Activated B cell treated with CpG ODN at 0.5 μM for 24 hours (primary cell): Measurements from ENCODE around the gene TAS1R3. TPM values are rescaled to one million over a fixed set of nuclear protein-coding genes. Genes with fewer than 3 reads are reported as not detected.

Experiments used
- ATAC-seq: fragments of 200-7000 bp; cut with Tn5 transposase; one replicate; pipeline ENCODE4 v1.10.0; 2021; ENCODE audit warnings: low read depth, mild to moderate bottlenecking, moderate library complexity
- CTCF ChIA-PET: fragments of 350-600 bp; sonication (Branson Sonifier 250); formaldehyde crosslinking; loops from one replicate; lab custom pipeline; 2021; ENCODE audit warnings: antibody characterized with exemption; lab: Charles Lee
- POLR2A ChIA-PET: fragments of 350-600 bp; sonication (Branson Sonifier 250); formaldehyde crosslinking; loops from one replicate; lab custom pipeline; 2021; ENCODE audit warnings: antibody characterized with exemption; lab: Charles Lee
- DNase-seq: peaks from one replicate; pipeline ENCODE4 v3.0.0; 2022
- H3K27ac Mint-ChIP-seq: one replicate; pipeline ENCODE4 v1.8.0; 2020; ENCODE audit warnings: mixed read lengths
- H3K27me3 Mint-ChIP-seq: one replicate; pipeline ENCODE4 v1.8.0; 2021; ENCODE audit warnings: mixed read lengths
- H3K36me3 Mint-ChIP-seq: one replicate; pipeline ENCODE4 v1.8.0; 2021; ENCODE audit warnings: low read depth, mixed read lengths
- H3K4me1 Mint-ChIP-seq: one replicate; pipeline ENCODE4 v1.8.0; 2021; ENCODE audit warnings: mixed read lengths
- H3K4me3 Mint-ChIP-seq: one replicate; pipeline ENCODE4 v1.8.0; 2020; ENCODE audit warnings: mild to moderate bottlenecking, mixed read lengths
- H3K9me3 Mint-ChIP-seq: one replicate; pipeline ENCODE4 v1.8.0; 2020; ENCODE audit warnings: mixed read lengths
- intact Hi-C: fragments of 100-400 bp; cut with micrococcal nuclease; formaldehyde crosslinking; loops from one replicate; pipeline ENCODE4 v1.15.1; 2024
- total RNA-seq: library from RNA; stranded (reverse); gene quantifications from 2 replicates; pipeline ENCODE4 v1.2.3, GENCODE V29; 2022
- TF ChIP-seq, protein P1 (sequence below): fragments of 200-600 bp; IDR thresholded peaks from one replicate; pipeline ENCODE4 v1.8.0; 2022; ENCODE audit warnings: antibody characterized with exemption, mild to moderate bottlenecking

Gene TAS1R3
- total RNA-seq, 1 donor from 2014 or later = 2.5 TPM

DNA sequence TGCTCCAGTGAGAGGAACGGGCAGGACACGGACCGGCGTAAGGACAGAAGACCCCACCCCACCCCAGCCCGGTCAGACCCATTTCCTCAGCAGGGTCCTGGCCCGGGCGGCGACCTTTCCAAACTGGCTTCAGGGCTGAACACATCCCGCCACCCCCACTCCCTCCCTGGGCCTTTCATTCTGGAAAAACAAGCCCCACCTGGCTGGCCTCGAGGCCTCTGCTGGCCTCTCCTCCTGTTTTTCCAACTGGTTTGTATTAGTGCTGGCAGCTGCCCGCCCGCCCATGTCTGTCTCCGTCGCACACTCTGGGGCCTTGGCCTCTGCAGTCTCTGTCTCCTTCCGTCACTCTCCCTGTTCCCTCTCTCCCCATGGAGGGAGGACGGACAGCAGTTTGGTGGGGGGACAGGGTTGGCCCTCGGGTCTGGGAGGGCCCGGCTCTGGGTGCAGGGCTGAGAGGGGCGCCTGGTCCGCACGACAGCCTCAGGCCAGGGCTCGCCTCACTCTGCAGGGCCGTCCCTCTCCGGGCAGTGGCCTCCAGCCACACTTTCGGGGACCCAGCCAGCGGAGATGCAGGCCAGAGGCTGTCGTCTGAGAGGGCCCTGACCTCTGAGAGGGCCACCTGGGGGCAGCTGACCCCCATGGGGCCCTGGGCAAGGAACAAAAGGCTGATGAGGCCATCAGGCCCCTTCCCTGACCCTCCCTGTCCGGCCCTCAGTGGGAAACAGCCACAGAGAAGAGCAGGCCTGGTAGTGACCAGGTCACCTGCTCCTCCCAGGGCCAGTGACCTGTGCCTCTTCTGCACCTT, 28.8 kb downstream of the TAS1R3 start:
- H3K4me1 Mint-ChIP-seq = peaks cover 4% of the 10 kb centered on the region
- intact Hi-C loops = no loop called here
- ATAC-seq (no peak), DNase-seq (no peak)
- H3K4me3 Mint-ChIP-seq = no peak overlapping the region
- no peaks in the 10 kb centered on the region for H3K36me3 Mint-ChIP-seq
- H3K27ac Mint-ChIP-seq = no peak overlapping the region
- no peaks in the 10 kb centered on the region for H3K9me3 Mint-ChIP-seq
- ChIA-PET POLR2A (interaction anchor here (1.1 kb wide), 1 partner anchor 15 kb away, joined by 4 read pairs; the partner anchor contains the start of gene AURKAIP1), CTCF (no interaction called here)
- peaks cover 18% of the 10 kb centered on the region for H3K27me3 Mint-ChIP-seq
- TF ChIP-seq, protein P1, sequence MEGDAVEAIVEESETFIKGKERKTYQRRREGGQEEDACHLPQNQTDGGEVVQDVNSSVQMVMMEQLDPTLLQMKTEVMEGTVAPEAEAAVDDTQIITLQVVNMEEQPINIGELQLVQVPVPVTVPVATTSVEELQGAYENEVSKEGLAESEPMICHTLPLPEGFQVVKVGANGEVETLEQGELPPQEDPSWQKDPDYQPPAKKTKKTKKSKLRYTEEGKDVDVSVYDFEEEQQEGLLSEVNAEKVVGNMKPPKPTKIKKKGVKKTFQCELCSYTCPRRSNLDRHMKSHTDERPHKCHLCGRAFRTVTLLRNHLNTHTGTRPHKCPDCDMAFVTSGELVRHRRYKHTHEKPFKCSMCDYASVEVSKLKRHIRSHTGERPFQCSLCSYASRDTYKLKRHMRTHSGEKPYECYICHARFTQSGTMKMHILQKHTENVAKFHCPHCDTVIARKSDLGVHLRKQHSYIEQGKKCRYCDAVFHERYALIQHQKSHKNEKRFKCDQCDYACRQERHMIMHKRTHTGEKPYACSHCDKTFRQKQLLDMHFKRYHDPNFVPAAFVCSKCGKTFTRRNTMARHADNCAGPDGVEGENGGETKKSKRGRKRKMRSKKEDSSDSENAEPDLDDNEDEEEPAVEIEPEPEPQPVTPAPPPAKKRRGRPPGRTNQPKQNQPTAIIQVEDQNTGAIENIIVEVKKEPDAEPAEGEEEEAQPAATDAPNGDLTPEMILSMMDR = no peak

DNA sequence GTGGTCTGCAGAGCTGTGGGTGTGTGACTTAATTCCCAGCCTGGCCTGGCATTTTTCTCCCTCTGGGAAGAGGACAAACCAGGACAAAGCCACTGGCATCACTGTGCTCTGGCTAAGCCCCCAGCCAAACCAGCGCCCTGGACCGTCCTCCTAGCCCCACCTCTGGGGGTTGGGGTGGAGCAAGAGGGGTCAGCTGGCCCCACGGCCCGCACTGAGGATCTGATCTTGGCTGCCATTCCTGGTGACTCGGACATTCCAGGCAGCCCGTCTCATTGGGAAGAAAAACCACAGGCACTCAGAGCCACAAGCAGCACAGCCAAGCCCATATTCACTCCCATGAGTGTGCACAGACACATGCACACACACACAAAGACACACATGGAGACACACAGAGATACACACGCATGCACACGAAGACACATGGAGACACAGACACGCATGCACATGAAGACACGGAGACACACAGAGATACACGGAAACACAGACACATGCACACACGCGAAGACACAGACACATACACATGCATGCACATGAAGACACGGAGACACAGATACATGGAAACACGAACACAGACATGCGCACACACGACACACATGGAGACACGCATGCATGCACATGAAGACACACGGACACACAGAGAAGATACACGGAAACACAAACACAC, 29.6 kb downstream of the TAS1R3 start:
- Mint-ChIP-seq H3K4me3 (no peak overlapping the region), H3K4me1 (peaks cover 4% of the 10 kb centered on the region), H3K9me3 (no peaks in the 10 kb centered on the region), H3K27me3 (peaks cover 18% of the 10 kb centered on the region), H3K36me3 (no peaks in the 10 kb centered on the region), H3K27ac (no peak overlapping the region)
- ChIA-PET CTCF (no interaction called here), POLR2A (no interaction called here)
- TF ChIP-seq, protein P1 = no peak
- DNase-seq (no peak), ATAC-seq (no peak)
- intact Hi-C loops = no loop called here

DNA sequence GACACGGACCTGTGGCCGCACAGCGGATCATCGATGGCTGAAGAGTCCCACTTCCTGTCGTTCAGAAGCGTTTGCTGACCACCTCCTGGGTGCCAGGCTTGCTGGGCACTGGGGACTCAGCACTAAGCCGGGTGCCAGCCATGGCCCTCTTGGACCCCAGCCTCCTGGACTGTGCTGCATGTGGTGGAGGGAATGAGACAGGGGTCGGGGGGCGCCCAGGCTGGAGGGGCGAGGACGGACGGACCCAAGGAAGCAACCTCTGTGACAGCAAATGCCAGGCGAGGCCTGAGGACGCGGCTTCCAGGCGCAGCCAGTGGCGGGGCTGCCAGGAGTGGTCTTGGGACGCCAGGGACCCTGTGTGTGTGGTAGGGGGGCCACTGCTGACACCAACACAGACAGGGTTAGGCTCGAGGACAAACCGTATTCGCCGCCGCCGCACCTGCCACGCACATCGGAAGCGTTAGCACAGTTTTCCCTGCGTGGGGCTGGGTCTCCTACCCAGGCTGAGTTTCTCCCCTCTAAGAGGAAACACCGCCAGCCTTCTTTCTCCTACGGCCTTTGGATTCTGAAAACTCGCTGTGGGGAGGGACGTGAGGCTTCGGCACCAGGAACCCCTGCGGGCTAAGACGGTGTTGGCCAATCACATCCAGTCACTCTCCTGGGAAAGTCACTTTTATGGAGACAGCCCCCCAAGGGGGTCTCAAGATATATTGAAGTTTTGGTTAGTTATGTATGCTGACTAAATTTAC, 30.3 kb downstream of the TAS1R3 start:
- TF ChIP-seq, protein P1 = no peak
- ATAC-seq (no peak), DNase-seq (no peak)
- Mint-ChIP-seq H3K27ac (no peak overlapping the region), H3K4me1 (peaks cover 4% of the 10 kb centered on the region), H3K4me3 (no peak overlapping the region), H3K27me3 (peaks cover 18% of the 10 kb centered on the region), H3K9me3 (no peaks in the 10 kb centered on the region), H3K36me3 (no peaks in the 10 kb centered on the region)
- CTCF ChIA-PET = no interaction called here
- intact Hi-C loops = no loop called here
- POLR2A ChIA-PET = no interaction called here

DNA sequence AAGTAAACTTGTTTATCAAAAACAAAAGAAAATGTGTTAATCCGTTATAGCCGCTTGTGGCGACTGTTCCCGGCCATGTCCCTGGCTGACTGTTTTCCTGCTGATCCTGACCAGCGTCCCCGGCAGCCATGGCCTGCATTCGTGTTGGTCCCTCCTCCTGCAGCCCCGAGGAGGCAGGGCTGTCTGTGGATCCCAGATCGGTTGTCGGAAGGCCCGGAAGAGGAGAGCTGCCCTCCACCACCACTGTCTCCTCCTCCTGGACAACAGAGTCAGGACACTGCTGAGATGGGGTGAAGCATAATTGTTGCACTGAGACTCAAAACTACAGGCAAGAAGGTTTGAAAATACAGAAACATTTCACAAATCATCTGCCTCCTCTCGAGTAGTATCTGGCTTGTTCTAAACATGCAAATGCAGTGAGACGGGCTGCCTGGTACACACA, 30.9 kb downstream of the TAS1R3 start:
- H3K27me3 Mint-ChIP-seq = peaks cover 16% of the 10 kb centered on the region
- POLR2A ChIA-PET = no interaction called here
- TF ChIP-seq, protein P1 = no peak
- CTCF ChIA-PET = no interaction called here
- intact Hi-C loops = no loop called here
- DNase-seq = no peak
- H3K27ac Mint-ChIP-seq = no peak overlapping the region
- no peaks in the 10 kb centered on the region for H3K36me3 Mint-ChIP-seq
- no peak for ATAC-seq
- H3K4me3 Mint-ChIP-seq = no peak overlapping the region
- H3K9me3 Mint-ChIP-seq = no peaks in the 10 kb centered on the region
- H3K4me1 Mint-ChIP-seq = peaks cover 4% of the 10 kb centered on the region

DNA sequence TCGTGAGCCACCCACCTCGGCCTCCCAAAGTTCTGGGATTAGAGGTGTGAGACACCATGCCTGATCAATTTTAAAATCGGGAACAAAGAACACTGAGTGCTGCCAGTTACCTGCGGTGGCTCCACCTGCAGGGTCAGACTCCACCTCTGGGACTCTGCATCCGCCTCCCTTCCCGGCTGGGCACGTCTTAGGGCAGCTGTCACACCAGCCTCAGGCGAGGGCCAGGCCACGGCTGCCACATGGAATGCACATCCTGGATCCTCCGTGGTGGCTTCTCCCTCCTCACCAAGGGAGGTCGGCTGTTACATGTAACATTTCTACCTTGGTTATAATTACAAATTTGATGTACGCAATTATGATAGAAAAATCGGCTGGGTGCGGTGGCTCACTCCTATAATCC, 33.2 kb downstream of the TAS1R3 start:
- Mint-ChIP-seq H3K9me3 (no peaks in the 10 kb centered on the region), H3K36me3 (no peaks in the 10 kb centered on the region), H3K27me3 (peaks cover 11% of the 10 kb centered on the region), H3K4me1 (peaks cover 2% of the 10 kb centered on the region), H3K27ac (no peak overlapping the region), H3K4me3 (no peak overlapping the region)
- no peak for ATAC-seq
- DNase-seq = no peak
- CTCF ChIA-PET = no interaction called here
- POLR2A ChIA-PET = no interaction called here
- intact Hi-C loops = no loop called here
- TF ChIP-seq, protein P1 = no peak
